G401 (cell line): Measurements from ENCODE around the gene GMPS. TPM values are rescaled to one million over a fixed set of nuclear protein-coding genes. Genes with fewer than 3 reads are reported as not detected.
"Not testable (repeated sequence)": the region's sequence is repeated elsewhere in the genome, so short reads cannot be mapped to it uniquely, and the experiment has no call there.

ENCODE experiments used
- DNase-seq: peaks from one replicate; pipeline ENCODE4 v3.0.0-alpha.2; 2015; ENCODE audit warnings: low spot score
- in situ Hi-C: cut with HindIII; loops from 2 replicates; pipeline ENCODE4 v1.10.0; 2016; ENCODE audit warnings: low sequenced_read_pairs, mixed read lengths
- total RNA-seq: library from RNA; depleted of rRNA; stranded (reverse); fragments of >200 nt; shearing (Covaris generic); gene quantifications from 2 replicates; pipeline ENCODE4 v1.2.3, GENCODE V29; 2014

GMPS gene
- total RNA-seq, 1 experiment from 2014 or later, result 35.9 TPM

DNA sequence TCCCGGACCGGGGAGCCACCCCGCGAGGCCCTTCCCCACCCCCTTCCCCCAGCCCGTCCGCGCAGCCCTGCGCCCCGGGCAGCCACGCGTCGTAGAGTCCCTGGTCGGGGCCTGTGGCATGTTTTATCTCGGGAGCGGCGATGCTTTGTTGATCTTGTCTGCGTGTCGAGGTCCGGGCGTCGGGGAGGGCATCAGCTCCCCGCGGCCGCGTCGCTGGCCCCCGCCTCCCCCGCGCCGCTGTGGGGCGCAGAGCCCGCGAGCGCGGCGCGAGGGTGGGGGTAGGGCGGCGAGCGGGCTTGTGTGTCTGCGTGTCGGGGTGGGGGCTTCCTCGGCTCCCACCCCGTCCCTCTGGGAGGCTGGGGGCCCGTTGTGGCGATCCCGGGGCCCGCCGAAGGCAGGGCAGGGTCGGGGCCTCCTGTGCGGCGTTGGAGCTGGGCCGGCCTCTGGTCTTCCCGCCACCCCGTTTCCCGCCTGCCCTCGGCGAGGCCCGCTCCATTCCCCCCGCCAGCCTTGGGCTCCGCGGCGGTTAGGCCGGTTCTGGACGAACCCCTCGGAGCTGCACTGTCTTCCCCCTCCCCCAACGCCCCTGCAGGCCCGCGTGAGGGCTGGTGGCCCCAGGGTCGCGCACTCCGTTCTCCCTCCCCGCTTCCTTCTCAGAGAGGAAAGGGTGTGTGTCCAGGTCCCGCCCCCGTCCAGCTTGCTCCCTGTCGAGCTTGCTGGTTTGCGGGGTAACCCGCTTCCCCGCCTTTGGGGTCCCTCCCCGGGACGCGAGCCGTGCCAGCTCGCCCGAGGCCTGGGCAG is 695 bp downstream of the GMPS start:
- in situ Hi-C loops, result no loop called here
- peak; percentile 44 for DNase-seq

- in situ Hi-C loops, result no loop called here
- DNase-seq, result peak; percentile 26
Observed at GRCh38 chr3:155871746-155872158, 1.3 kb downstream of the GMPS start.

GRCh38 chr3:155872904-155873646 is 2.6 kb downstream of the GMPS start:
- DNase-seq, result no peak
- in situ Hi-C loops, result no loop called here

DNA sequence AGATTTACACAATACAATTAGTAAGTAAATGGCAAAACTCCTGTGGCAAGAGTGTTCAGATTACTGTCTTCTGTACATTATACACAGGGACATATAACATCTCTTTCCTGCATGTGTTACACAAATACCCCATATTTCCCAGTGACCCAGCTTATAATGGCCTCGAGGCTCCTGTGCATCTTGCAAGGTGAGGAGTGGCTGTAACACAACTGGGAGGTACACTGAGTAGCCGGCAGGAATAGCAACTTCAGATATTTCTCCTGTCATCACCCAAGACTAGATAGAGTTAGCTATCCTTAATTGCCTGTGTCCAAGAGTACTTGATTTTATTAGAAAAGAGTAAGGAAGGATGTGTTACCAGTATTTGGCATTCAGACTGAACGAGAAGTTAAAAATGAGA is 5.6 kb downstream of the GMPS start:
- in situ Hi-C loops, result no loop called here
- DNase-seq, result peak; percentile 65

GRCh38 chr3:155876503-155876902 is 6.1 kb downstream of the GMPS start:
- DNase-seq, result no peak
- in situ Hi-C loops, result no loop called here

GRCh38 chr3:155880286-155880685 is 9.8 kb downstream of the GMPS start:
- in situ Hi-C loops, result no loop called here
- DNase-seq, result no peak

DNA sequence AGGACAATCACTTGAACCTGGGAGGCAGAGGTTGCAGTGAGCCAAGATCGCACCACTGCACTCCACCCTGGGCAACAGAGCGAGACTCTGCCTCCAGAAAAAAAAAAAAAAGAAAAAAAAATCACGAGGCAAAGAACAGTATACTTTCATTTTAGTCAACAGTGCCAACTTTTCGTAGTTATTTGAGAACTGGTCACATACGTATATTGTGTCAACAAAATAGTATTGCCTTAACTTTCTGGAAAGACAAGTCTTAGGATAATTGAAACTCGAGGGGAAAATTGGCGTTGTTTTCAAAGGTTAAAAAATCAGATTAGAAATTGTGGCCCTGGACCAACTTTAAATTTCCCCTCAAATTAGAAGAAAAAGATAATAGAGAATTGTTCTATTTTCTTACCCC is 13.8 kb downstream of the GMPS start:
- in situ Hi-C loops, result no loop called here
- no peak for DNase-seq

DNA sequence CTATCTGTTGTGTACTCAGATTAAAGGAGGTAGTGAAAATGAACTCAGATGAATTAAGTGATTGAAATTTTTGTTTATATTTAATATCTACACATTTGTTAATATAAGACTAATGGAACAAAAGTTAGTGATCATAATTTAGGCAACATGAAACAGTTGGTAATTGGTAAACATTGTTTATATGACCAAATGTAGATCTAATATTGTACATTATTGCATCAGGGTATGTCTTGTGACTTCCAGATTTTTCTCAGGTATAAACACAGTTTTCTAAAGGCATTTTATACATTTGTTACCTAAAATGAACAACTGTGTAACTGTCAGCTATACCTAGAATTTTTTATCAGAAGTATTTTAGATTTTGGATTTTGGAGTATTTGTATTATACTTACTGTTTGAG is 14.8 kb downstream of the GMPS start:
- in situ Hi-C loops, result no loop called here
- DNase-seq, result no peak

DNA sequence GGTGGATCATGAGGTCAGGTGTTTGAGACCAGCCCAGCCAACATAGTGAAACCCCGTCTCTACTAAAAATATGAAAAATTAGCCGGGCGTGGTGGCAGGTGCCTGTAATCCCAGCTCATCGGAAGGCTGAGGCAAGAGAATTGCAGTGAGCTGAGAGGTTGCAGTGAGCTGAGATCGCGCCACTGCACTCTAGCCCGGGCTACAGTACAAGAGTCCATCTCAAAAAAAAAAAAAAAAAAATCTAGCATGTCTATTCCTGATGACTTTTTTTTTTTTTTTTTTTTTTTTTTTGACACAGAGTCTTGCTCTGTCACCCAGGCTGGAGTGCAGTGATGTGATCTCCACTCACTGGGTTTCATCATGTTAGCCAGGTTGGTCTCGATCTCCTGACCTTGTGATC is 15.9 kb downstream of the GMPS start:
- DNase-seq, in situ Hi-C loops: not testable (repeated sequence)

DNA sequence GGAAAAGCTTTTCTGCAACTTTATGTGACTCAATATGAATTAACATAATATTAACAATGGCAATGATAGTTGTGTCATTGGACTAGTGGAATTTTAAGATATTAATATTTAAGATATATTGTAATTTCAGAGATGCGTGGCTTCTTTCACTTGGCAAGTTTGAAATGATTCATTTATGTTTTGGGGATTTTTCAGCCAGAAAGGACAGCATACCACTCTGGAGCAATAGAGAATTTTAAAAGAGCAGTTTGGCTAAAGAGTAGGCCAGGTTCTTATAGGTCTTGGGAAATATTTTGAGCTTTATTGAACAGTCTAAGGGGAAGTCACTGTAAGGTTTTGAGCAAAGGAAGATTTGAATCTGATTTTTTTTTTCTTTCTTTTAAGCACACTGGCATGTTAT is 16.5 kb downstream of the GMPS start:
- in situ Hi-C loops, result no loop called here
- DNase-seq, result no peak

DNA sequence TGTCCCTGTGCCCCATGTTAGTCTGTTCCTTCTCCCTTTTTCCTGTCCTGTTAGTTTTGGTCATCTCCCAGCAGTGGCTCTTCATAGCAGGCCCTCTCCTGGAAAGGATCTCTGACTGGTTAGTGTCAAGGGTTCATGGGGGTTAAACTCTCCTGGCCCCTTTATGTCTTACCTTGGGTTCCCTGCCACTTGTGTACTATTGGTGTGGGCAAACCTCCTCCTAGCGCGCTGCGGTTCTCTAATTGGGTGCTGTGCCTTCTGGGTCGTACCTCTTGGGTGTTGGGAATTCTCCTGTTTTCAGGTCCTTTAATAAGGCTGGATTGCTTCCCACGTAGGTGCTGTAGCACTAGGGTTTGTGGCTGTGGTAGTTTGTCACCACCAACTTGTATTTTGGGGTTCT is 18.8 kb downstream of the GMPS start:
- no peak for DNase-seq
- in situ Hi-C loops, result no loop called here

GRCh38 chr3:155889952-155890351 is 19.5 kb downstream of the GMPS start:
- DNase-seq, result peak; percentile 32
- in situ Hi-C loops, result no loop called here

DNA sequence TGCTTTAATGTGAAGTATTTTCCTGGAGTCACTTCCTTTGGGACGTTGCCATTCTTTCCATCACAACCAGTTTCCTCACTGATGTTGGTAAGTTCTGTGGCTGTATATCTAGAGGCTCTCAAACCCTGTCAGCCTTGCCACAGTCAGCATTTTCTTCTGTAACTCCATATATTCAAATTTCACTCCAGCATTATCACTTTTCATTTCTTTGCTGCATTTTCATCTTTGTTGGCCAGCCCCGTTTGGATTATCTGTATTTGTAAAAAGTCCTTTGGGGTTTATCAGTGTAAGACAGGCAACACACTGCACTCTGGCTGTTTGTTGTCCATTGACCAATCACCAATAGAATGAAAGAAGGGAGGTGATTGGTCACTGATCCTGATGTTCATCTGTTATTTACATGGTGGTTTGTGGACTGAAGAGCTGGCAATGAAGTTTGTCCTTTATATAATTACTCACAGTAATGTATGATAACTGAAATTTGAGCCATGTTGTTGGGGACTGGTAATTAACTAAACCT is 20.3 kb downstream of the GMPS start:
- in situ Hi-C loops, result no loop called here
- DNase-seq, result no peak

GRCh38 chr3:155891321-155891720 is 20.9 kb downstream of the GMPS start:
- in situ Hi-C loops, result no loop called here

GRCh38 chr3:155895379-155895900 is 25.0 kb downstream of the GMPS start:
- in situ Hi-C loops, result loop anchor here (5.0 kb wide), 1 partner anchor 68 kb away; no protein-coding TSS in a partner anchor
- no peak for DNase-seq

More at GRCh38 chr3:155891321-155891720, 20.9 kb downstream of the GMPS start:
- DNase-seq, result no peak

- in situ Hi-C loops, result no loop called here
- no peak for DNase-seq
Observed at GRCh38 chr3:155906900-155907299, 36.5 kb downstream of the GMPS start.

DNA sequence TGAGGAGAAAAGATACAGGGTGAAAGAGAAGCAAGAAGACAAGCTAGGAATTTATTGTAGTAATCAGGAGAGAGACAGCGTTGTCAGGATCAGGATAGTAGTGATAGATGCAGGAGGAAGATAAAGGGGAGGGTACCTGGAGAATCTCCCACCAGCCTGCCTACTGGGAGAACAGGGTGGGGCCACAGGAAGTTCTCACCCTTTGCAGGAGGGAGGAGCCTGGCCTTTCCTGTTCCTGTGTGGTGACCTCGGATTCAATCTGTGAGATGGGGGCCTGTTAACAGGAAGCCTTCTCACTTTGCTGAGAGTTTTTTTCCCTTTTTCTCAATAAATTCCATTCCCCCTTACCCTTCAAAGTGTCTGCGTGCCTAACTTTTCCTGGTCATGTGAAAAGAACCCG is 37.6 kb downstream of the GMPS start:
- in situ Hi-C loops, result no loop called here
- no peak for DNase-seq

DNA sequence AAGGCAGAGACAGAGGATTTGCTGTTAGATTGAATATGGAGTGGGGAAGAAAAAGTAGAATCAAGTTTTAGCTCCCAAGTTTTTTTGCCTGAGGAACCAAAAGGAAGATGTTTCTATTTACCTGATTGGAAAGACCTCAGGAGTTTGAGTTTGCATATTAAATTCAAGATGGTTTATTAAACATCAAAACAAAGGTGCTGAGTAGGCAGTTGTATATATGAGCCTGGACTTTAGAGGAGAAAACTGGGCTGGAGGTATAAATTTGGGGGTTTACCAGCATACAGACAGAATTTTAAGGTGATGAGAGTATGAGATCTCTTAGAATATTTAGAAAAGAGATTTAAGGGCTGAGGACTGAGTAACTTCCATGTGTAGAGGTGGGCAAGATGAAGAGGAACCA is 38.2 kb downstream of the GMPS start:
- DNase-seq, result no peak
- in situ Hi-C loops, result no loop called here

DNA sequence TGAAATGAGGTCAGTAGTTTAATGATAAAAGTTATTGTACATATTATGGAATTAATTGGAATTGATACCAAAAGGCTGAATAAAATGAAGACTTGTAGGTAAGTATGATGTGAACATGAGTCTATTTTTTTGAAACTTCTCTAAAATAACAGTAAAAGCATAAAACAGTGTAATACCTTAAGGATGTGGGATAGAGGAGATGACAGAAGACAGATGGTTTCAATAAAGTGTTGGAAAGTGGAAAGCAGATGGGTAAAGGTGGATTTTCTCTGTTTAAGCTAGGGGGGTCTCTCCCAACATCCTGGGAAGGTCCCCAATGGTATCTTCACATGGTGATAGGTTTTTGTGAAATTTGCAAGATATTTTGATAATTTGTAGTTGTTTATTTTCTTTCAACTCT is 41.6 kb downstream of the GMPS start:
- no peak for DNase-seq
- in situ Hi-C loops, result no loop called here

GRCh38 chr3:155912579-155913190 is 42.2 kb downstream of the GMPS start:
- in situ Hi-C loops, result no loop called here
- DNase-seq, result no peak
